ENCODE data around the gene POLE. TPM values are rescaled to one million over a fixed set of nuclear protein-coding genes. Genes with fewer than 3 reads are reported as not detected.

The POLE gene
- total RNA-seq, 1 donor from 2014 or later, result 174 TPM

DNA sequence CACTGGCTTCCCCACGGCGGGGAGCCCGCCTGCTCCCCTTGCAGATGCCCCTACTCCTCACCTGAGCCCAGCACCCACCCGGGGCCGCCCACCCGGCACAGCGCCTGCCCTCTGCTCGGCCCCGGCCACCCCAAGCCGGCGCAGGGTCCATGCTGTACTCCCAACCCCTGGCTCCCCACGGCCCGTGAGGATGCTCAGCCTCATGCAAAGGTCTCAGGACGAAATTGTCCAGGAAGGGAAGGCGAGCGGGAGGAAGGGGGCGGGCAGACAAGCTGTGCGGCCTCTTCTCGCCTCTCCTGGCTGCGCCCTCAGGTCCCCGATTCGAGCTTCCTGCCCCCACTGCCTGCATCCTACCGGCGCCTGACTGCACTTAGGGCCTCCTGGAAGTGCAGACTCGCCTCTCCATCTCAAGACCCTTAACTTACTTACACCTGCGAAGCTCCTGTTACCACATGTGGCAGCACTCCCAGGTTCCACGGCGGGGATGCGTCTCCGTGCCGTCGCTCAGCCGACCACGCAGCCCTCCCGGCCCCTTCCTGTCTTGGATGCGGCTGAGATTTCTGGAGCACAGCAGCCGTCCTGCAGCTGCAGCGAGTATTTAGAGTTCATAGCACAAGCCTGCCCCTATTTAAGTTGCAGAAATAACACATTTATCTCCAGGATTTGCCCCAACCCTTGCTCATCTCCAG, 94.7 kb downstream of the POLE start:
- no peak for DNase-seq (ENCODE audit: low read depth, low spot score)
- Mint-ChIP-seq H3K36me3 (ENCODE audit: low read depth) (no peaks in the 10 kb centered on the region), H3K27ac (ENCODE audit: unreplicated experiment) (no peak overlapping the region), H3K27me3 (ENCODE audit: low read depth) (peaks cover 38% of the 10 kb centered on the region), H3K4me3 (peak overlapping the region; percentile 27), H3K9me3 (no peaks in the 10 kb centered on the region), H3K4me1 (peaks cover 11% of the 10 kb centered on the region)
- no peak for TF ChIP-seq CTCF (conservative IDR thresholded peaks at IDR 0.05)

GRCh38 chr12:132591107-132591935, 95.8 kb downstream of the POLE start:
- H3K27ac Mint-ChIP-seq (ENCODE audit: unreplicated experiment), result no peak overlapping the region
- no peak for DNase-seq (ENCODE audit: low read depth, low spot score)
- no peaks in the 10 kb centered on the region for H3K9me3 Mint-ChIP-seq
- H3K4me3 Mint-ChIP-seq, result no peak overlapping the region
- no peaks in the 10 kb centered on the region for H3K36me3 Mint-ChIP-seq (ENCODE audit: low read depth)
- H3K27me3 Mint-ChIP-seq (ENCODE audit: low read depth), result peaks cover 34% of the 10 kb centered on the region
- no peak for TF ChIP-seq CTCF (conservative IDR thresholded peaks at IDR 0.05)
- peaks cover 10% of the 10 kb centered on the region for H3K4me1 Mint-ChIP-seq

- no peak for TF ChIP-seq CTCF (conservative IDR thresholded peaks at IDR 0.05)
- no peak for DNase-seq (ENCODE audit: low read depth, low spot score)
These were observed 98.1 kb downstream of the POLE start for GRCh38 chr12:132588821-132589669.

GRCh38 chr12:132588319-132588718, 98.8 kb downstream of the POLE start:
- H3K27me3 Mint-ChIP-seq (ENCODE audit: low read depth), result peaks cover 41% of the 10 kb centered on the region
- H3K4me1 Mint-ChIP-seq, result peaks cover 10% of the 10 kb centered on the region
- H3K4me3 Mint-ChIP-seq, result no peak overlapping the region
- no peaks in the 10 kb centered on the region for H3K9me3 Mint-ChIP-seq
- no peak for TF ChIP-seq CTCF (conservative IDR thresholded peaks at IDR 0.05)
- no peak for DNase-seq (ENCODE audit: low read depth, low spot score)
- no peak overlapping the region for H3K27ac Mint-ChIP-seq (ENCODE audit: unreplicated experiment)
- H3K36me3 Mint-ChIP-seq (ENCODE audit: low read depth), result peaks cover 2% of the 10 kb centered on the region

More at GRCh38 chr12:132588821-132589669, 98.1 kb downstream of the POLE start:
- no peaks in the 10 kb centered on the region for H3K9me3 Mint-ChIP-seq
- peaks cover 40% of the 10 kb centered on the region for H3K27me3 Mint-ChIP-seq (ENCODE audit: low read depth)
- H3K27ac Mint-ChIP-seq (ENCODE audit: unreplicated experiment), result no peak overlapping the region
- H3K4me1 Mint-ChIP-seq, result peaks cover 10% of the 10 kb centered on the region
- no peaks in the 10 kb centered on the region for H3K36me3 Mint-ChIP-seq (ENCODE audit: low read depth)
- H3K4me3 Mint-ChIP-seq, result peak overlapping the region; percentile 12

GRCh38 chr12:132587781-132588180, 99.4 kb downstream of the POLE start:
- TF ChIP-seq CTCF (conservative IDR thresholded peaks at IDR 0.05), result no peak
- no peak overlapping the region for H3K4me3 Mint-ChIP-seq
- H3K9me3 Mint-ChIP-seq, result no peaks in the 10 kb centered on the region
- peaks cover 2% of the 10 kb centered on the region for H3K36me3 Mint-ChIP-seq (ENCODE audit: low read depth)
- H3K27ac Mint-ChIP-seq (ENCODE audit: unreplicated experiment), result no peak overlapping the region
- peaks cover 41% of the 10 kb centered on the region for H3K27me3 Mint-ChIP-seq (ENCODE audit: low read depth)
- H3K4me1 Mint-ChIP-seq, result peaks cover 10% of the 10 kb centered on the region
- no peak for DNase-seq (ENCODE audit: low read depth, low spot score)

All from neural crest cell (in vitro differentiated cells).